Measurements from ENCODE around the gene HIVEP3.

HIVEP3 gene

DNA sequence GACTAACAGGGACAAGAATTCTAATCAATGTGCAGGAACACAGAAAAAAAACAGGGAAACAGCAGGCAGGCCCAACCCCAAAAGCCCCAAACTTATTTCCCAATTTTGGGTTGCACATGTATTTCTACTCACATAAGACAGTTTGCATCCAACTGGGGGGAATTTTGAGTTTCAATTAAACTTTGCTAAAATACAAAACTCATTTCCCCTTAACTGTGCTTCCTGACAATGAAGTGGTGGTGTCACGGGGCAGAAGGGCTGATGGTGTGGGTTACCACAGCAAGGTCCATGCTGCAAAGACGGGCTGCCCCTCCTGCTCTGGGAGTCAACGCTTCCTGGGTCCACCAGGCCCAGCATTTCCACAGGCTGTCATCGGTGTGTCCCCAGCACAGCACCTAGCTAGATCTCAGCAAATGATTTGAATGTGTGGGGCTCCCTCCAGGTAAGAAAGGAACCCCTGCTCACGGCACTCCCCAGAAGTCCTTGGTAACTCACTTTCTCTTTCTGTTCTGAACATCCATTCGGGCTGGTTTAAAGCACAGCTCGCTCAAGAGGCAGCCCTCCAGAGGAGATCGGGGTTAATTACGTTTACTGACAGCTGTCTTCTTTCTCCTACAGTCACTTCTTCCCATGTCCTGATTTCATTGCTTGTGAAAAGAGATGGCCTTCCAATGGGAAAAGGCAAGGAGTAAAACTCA, 27.4 kb downstream of the HIVEP3 start:
- DNase-seq: peak; percentile 63

DNA sequence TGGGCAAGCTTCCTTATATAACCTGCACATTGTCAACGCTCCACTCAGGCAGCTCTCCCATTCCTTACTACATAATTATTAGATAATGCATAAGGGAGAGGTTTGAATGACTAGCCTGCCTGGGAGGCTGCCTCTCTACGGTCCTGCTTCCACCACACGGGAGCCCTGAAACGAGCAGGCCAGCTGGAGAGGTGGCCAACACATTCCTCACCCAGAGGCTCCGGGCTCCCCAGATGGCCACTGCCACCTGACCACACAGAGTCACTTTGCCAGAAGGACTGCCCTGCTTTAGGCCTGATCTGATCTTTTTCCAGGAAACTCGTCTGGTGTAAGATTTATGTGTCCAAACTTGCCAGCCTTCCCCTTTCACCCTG, 27.9 kb downstream of the HIVEP3 start:
- DNase-seq: no peak

DNA sequence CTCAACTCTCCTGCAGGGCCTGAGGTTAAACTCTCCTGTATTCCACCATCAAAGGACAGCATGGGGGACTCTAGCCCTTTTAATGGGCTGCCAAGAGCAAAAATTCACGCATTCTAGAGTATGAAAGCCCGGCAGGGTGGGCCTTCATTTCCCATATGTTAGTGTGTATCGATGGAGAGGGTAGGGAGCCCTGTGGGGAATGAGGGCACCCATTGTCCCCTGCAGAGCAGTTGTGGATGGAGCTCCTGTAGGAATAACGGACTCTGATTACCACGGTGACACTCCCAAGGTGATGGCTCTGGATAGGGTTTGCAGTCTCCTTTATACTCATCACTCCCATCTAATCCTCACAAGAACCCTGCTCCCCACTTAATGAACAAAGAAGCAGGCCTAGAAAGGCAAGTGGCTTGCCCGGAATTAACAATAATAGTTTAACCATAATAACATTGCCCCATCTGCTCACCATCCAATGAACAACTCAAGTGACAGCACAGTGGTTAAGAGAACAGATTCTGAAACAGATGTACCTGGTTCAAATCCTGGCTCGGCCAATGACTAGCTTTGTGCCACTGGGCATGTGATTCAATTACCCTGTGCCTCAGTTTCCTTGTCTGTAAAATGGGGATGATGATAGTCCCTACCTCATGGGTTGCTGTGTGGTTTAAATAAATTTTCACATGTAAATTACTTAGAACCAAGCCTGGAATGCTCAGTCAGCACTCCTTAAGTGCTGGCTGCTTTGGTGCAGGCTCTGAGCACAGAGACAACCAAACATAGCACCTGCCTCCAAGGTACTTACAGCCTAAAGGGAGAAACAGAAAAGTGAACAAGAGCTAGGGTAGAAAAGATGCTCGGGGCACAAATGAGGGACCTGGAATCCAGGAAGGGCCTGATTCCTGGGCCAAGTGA, 29.0 kb downstream of the HIVEP3 start:
- DNase-seq: no peak

DNA sequence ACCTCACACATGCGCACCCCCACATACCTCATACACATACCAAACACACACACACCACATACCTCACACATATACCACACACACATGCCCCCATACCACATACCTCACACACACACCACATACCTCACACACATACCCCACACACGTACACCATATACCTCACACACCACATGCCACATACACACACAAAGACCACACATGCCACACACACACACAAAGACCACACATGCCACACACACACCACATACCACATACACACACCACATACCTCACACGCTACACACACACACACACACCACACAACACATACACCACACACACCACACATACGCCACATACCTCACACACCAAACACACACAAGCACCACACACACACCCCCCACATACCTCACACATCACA, 30.0 kb downstream of the HIVEP3 start:
- peak; percentile 6 for DNase-seq

DNA sequence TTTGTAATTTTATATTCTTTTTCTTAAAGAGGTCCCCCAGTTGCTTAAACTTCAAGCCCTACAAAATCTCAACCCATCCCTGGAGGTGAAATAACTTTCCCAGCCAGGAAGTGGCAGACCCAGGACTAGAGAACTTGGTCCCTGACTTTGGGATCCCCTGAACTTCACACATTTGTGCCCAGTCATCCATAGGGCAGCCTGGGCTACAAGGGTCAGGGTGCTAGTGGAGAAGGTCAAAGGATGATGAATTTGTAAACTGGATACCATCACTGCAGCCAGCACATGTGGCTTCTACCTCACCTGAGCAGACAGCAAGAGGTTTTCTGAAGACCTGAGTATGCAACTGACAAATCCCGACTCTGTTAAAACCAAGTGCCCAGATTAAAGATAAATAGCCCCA, 31.4 kb downstream of the HIVEP3 start:
- DNase-seq: no peak

DNA sequence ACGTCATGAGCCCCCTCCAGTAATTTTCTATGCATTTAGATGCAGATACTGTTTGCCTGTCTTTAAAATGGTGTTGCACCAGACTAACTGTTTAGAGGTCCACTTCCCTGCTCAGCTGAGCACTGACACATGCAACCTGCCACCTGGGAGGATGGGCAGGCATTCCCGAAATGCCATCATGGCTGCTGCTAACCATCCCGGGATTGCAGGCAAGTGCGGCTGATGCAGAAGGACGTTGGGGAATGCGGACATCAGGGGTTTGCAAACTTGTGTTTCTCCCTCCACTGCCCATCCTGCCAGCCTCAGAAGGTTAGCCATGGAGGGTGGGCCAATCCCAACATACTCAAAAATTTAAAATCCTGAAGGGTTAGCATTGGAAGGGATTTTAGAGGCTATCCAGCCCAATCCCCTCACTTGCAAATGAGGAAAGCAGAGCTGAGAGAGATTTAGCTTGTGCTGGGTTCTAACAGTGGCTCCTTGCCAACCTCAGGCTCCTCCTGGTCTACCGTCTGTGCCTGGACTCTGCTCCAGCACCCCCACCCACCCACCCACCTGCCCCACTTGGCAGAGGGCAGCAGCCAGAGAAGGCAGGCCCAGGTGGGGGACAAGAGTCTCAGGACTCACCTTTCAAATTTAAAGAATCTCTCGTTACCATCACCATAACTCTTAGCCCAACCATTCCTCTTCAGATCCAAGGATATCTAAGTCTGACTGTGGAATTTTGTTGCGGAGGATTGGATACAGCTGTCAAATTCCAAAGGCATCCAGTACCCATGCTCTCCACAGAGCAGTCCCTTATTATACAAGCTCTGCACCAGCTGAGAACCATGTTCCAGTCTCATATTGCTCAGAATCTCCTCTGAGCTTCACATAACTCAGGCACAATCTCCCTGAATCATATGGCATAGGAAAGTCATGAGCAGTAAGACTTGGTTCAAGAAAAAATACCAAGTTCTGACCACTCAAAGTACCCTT, 34.2 kb downstream of the HIVEP3 start:
- no peak for DNase-seq

DNA sequence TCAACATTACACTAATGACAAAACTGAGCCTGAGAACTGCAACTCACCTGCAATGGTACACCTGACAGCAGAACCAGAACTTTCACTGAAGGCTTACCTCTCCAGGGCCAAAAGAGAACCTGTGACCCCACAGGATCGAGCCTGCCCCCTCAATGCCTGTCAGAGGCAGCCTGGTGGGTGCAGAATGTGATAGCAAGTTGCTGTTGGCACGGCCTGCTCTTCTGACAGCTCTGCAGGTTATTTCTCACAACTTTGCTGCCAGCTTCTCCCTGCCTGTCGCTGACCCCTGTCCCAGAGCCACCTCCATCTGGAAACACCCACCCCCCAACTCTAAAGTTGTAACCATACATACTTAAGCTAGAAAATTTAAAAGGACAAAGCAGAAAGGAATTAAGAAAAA, 35.2 kb downstream of the HIVEP3 start:
- no peak for DNase-seq

DNA sequence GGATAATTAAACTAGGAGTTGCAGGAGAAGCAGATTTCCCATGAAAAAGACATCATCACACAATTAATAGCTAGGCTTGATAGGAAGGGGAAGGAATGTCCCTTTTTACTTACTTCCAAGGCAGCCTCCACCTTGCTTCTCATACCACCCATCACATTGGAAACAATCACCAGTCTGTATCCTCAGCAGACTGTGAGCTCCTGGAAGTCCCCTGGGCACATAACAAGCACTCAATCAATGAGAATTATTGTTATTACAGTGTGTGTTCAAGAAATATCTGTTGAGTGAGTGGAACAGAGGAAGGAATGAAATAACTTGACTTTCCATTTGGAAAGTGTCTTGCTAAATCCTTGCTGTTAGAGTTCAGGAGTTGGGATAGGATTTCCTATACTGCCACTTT, 36.2 kb downstream of the HIVEP3 start:
- no peak for DNase-seq

DNA sequence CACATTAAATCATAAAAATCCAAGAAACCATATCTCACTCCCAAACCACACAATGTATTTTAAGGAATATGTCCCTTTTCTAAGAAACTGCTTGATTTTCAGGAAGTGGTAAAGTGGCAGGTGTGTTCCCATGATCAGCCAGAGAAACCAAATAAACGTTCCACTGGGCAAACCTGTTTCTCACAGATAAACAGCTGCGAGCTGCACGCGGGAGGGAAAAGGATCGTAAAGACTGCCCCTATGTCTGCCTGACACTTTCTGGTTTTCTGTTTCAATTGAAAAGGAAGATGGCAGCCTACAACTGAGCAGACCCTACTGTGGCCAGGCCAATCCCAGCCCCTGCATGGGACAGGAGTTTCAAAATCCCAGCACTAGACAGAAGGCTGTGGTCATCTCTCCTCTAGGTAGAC, 36.6 kb downstream of the HIVEP3 start:
- DNase-seq: no peak

DNA sequence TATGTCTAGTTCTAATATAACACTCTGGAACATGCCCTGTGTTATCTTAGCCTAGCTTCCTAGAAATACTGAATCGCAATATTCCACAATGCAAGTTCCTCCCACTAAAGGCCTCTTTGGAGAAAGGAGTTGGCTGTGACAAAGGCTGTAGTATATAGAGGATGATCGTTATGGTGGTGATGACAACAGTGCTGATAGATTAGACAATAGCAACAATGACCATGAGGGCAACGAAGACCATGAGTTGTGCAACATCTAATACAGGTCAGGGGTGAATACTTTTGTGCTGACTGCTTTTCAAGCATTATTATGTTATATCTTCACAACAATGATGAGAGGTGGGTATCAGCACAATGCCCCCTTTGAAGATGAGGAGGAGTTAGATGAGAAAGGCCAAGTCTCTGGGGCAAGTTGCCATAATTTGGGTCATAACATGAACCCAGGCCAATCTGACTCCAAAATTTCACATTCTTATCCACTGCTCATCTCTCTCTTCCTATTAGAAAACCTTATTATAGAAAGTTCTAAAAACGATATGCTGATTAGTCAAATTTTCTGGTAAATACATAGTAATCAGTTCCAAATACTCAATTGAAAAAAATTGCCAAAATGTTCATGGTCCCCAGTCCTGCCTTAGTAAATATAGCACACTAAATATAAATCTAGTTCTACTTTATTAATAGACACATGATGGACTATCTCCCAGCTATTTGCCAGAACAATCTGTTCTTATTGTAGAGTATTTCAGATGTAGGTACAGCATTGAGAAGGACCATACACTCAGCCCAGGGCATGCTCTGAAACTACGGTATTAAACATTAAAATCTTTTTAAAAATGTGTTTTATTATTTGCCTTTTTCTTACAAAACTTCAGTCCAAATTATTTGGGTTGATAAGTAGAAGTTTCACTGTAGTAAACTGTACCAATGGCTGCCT, 37.5 kb downstream of the HIVEP3 start:
- no peak for DNase-seq

DNA sequence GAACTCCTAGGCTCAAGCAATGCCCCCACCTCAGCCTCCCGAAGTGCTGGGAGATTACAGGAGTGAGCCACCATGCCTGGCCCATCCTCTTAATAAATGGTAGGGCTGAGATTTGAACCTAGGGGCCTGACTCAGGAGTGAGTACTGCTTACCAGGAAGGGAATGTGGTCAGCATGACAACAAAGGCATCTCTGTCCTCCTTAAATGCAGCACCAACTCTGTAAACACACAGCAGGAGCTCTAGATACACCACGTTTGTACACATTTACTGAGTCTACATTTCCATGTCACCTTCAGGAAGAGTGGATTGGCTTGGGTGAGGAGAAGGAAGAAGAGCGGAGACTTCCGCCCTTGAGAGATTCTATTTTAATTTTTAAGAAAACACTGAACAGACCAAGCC, 38.5 kb downstream of the HIVEP3 start:
- DNase-seq: no peak

DNA sequence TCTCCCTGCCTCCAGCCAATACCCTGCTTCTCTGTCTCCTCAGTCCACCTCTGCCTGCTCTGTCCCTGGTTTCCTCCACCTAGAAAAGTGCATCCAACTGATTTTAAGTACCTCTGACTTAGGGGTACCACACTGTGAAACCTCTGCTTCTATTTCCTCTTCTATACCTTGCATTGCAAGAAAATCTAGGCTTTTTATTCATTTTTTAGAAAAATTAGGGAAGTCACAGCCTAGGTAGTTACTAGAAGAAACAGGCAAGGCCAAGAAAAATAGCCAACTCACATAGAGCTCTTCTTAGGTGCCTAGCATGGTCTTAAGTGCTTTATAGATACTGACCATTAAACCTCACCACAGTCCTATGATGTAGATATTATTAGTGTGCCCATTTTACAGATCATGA, 39.1 kb downstream of the HIVEP3 start:
- no peak for DNase-seq

DNA sequence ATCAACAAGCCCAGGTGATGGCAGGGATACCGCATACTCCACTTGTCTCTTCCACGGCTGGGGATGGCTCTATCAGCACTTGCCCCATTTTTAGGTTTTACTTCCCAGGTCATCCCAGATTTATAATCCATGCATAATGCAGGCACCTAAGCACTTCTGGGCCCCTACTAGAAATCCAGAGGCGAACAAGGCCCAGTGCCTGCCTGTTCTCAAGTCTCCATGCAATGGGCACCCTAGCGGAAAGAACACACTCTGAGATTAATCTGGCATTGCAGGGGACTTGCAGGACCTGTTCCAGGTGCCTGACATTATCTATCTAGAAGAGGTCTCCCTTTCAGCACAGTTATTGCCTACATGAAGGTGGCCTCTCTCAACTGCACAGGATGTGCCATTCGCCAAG, 39.8 kb downstream of the HIVEP3 start:
- DNase-seq: no peak

DNA sequence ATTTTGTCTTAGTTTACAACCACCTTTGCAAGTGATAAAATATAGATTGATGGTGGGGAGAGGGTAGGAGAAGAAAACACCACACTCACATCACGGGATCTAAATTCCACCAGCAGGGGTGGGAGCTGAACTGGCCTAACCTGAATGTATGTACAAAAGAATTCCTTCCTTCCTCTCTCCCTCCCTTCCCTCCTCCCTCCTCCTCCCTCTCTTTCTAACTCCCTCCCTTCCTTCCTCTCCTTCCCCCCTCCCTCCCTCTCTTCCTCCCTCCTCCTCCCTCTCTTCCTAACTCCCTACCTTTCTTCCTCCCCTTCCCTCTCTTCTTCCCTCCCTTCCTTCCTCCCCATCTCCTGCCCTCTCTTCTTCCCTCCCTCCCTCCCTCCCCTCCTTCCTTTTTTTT, 40.2 kb downstream of the HIVEP3 start:
- DNase-seq: no peak

DNA sequence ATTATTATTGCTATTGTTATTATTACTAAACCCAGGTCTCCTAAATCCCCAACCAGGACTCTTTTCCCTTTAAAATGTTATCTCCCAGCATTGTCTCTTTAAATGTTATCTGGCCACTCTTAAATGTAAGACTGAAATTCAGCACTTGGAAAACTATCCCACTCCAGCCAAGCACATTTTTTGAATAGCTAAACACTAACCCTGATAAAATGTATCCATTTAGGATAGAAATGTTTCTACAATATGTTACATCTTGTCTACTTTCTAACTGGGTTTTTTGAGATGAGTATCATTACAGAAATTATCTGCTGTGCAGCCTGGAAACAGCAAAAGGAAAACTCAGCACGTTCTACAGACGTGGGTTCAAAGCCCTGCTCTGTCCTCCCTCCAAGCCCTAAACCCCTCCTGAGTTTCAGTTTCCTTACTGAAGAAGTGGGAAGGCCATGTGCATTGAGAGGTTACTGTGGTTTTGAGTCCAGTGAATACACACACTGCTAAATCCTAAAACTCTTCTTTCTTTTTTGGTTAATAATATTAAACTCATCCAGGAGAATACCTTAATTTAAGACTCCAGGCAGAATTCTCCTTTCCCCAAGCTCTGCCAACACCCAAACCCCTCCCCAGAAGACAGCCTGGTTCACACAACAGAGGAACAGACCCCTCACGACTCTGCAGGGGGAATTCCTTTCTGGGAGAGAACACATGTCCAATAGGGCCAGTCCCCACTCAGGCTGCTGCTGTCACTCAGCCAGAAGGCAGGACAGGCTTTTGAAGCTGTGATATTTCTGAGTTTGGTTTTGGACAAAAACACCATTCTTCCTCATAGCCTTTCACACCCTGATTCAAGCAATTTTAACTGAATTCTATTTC, 41.9 kb downstream of the HIVEP3 start:
- no peak for DNase-seq

DNA sequence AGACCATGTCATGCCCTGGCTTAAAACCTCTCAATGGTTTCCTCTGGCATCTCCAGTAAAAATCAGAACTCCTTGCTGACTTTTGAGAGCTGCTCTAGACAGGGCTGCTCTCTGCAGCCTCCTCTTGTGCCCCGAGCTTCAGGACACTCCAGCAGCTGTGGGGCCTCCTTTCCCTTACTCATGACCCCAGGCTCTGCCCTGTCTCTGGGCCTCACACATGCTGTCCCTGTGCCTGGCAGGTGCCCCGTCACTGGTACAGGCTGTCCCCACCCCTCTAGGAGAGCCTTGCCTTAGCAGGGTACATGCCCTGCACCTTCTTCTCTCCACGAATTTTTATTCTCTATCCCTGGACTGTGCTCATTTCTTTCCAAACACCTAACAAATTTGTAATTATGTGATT, 43.2 kb downstream of the HIVEP3 start:
- DNase-seq: no peak

DNA sequence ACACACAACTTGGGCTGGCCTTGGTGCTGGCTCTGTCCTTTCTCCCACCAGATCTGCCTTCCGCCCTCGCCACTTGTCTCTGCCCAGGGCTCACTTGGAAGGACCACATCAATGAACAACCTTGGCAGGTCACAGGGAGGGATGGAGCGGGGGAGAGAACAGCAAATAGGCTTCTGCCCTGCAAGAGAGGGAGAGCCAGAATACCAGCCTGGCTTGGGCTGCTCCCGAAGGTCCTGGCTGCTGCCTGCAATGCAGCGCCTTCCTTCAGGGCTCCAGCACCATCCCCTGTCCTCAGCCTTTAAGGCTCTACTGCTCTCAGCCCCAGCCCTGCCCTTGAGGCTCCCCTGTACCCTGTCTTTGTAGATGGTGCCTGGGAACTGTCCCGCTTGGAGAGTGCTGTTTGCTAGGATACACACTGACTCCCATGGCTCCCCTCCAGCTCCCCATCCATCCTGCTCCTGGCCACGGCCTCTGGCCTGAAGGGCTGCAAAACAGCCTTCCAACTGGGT, 43.8 kb downstream of the HIVEP3 start:
- no peak for DNase-seq

DNA sequence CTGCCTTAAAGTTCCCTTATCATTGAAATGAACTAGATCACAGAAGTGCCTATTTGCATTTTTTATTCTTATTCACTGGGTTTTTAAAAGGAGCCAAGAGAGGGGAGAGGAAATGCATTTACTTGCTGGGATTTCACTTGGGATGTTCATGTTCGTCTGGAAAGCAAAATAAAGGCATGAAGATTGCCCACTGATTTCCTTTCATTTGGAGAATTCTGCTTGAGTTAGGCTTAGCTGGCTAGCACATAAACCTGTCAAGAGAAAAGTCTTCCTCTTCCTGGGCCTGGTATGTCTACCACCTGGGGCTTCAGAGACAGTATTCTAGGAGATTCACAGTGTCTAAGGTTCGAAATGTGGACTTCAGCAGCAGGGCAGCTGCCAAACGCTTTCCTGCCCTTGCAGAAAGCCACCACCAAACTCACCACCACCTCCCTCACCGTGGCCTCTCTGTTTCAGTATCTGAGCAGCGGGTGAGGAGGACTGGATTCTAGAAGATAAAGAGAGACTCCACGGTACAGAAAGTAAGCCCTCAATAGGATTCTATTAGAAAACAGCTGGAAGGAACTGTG, 44.5 kb downstream of the HIVEP3 start:
- no peak for DNase-seq

DNA sequence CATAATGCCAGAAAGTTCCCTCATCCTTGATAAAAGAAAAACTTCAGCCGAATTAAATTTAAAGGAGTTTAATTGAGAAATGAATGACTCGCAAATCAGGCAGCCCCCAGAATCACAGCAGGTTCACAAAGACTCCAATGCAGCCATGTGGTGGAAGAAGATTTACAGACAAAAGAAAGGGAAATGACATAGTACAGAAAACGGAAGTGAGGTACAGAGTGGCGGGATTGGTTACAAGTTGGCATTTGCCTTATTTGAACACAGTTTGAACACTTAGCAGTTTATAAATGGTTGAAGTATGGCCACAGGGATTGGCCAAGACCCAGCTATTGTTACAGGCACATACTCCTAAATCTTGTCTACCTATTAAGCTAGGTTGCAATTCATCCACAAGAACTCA, 46.6 kb downstream of the HIVEP3 start:
- no peak for DNase-seq

DNA sequence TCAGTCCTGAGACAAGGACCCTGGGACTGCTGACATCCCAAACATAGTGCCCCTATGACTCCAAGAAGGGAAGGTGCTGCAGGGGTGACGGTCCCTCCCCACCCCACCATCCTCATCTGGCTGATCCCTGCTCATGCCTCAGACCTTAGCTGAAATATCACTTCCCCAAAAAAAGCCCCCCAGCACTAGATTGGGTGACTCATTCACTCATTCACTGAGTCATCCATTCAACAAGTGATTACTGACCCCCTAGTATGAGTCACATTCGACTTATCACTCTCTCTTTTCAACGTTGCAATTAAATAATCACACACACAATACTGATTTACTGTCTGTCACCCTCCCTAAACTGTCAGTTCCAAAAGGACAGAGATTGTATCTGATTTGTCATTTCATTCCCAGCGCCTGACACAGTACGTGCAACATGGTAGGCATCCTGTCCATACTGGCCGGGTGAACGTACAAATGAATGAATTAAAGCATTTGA, 48.6 kb downstream of the HIVEP3 start:
- DNase-seq: no peak

Data from CD4-positive, alpha-beta T cell treated with Interferon gamma for 1 hour (primary cell).